Measurements from ENCODE around the gene ZNF84. TPM values are rescaled to one million over a fixed set of nuclear protein-coding genes. Genes with fewer than 3 reads are reported as not detected.
A peak's percentile ranks its signal among the peaks of the same experiment; 100 is the strongest.

Gene ZNF84
- total RNA-seq, 2 experiments from 2014 or later: 26.9 to 37.9 TPM

GRCh38 chr12:133058203-133059113 is 21.1 kb downstream of the ZNF84 start:
- H3K27ac ChIP-seq (ENCODE audit: low read depth, low read length, poor library complexity, severe bottlenecking): no peak overlapping the region
- intact Hi-C loops (cut with micrococcal nuclease; ENCODE audit: unreplicated experiment): no loop called here
- peaks cover 79% of the 10 kb centered on the region for H3K9me3 ChIP-seq (ENCODE audit: low read length)
- TF ChIP-seq CTCF (conservative IDR thresholded peaks at IDR 0.05; ENCODE audit: low read length) (no peak), EZH2phosphoT487 (IDR thresholded peaks at IDR 0.05; ENCODE audit: borderline replicate concordance, low read depth, low read length) (no peak)
- peaks cover 56% of the 10 kb centered on the region for H3K36me3 ChIP-seq (ENCODE audit: insufficient read depth, low read length)
- ChIA-PET POLR2A (no interaction called here), CTCF (ENCODE audit: unreplicated experiment) (no interaction called here)
- H3K9me2 ChIP-seq (ENCODE audit: insufficient read depth, low read length): no peaks in the 10 kb centered on the region
- H4K20me1 ChIP-seq (ENCODE audit: insufficient read depth, low read length): no peaks in the 10 kb centered on the region
- DNase-seq (ENCODE audit: low spot score): peak; percentile 24
- no peak overlapping the region for H3K4me2 ChIP-seq (ENCODE audit: low read length)
- BruUV-seq (replicated peaks): no TSS peak
- H3K4me3 ChIP-seq (ENCODE audit: low read depth, low read length, poor library complexity, severe bottlenecking): no peak overlapping the region
- H3K4me1 ChIP-seq (ENCODE audit: insufficient read depth, low read length, poor library complexity, severe bottlenecking): no peaks in the 10 kb centered on the region
- no peak overlapping the region for H2AFZ ChIP-seq (ENCODE audit: low read length)
- H3K79me2 ChIP-seq (ENCODE audit: insufficient read depth, low read depth, low read length): no peaks in the 10 kb centered on the region

GRCh38 chr12:133061954-133062353 is 24.6 kb downstream of the ZNF84 start:
- POLR2A ChIA-PET: no interaction called here
- H3K4me3 ChIP-seq (ENCODE audit: low read depth, low read length, poor library complexity, severe bottlenecking): no peak overlapping the region
- no peaks in the 10 kb centered on the region for H4K20me1 ChIP-seq (ENCODE audit: insufficient read depth, low read length)
- no peak overlapping the region for H3K4me2 ChIP-seq (ENCODE audit: low read length)
- no peaks in the 10 kb centered on the region for H3K9me2 ChIP-seq (ENCODE audit: insufficient read depth, low read length)
- CTCF ChIA-PET (ENCODE audit: unreplicated experiment): no interaction called here
- H3K4me1 ChIP-seq (ENCODE audit: insufficient read depth, low read length, poor library complexity, severe bottlenecking): no peaks in the 10 kb centered on the region
- H2AFZ ChIP-seq (ENCODE audit: low read length): no peak overlapping the region
- no peaks in the 10 kb centered on the region for H3K79me2 ChIP-seq (ENCODE audit: insufficient read depth, low read depth, low read length)
- H3K27ac ChIP-seq (ENCODE audit: low read depth, low read length, poor library complexity, severe bottlenecking): no peak overlapping the region
- BruUV-seq (replicated peaks): no TSS peak
- peaks cover 30% of the 10 kb centered on the region for H3K36me3 ChIP-seq (ENCODE audit: insufficient read depth, low read length)
- no peak for DNase-seq (ENCODE audit: low spot score)
- H3K9me3 ChIP-seq (ENCODE audit: low read length): peaks cover 85% of the 10 kb centered on the region
- intact Hi-C loops (cut with micrococcal nuclease; ENCODE audit: unreplicated experiment): no loop called here
- TF ChIP-seq CTCF (conservative IDR thresholded peaks at IDR 0.05; ENCODE audit: low read length) (no peak), EZH2phosphoT487 (IDR thresholded peaks at IDR 0.05; ENCODE audit: borderline replicate concordance, low read depth, low read length) (no peak)

GRCh38 chr12:133063556-133063955 is 26.2 kb downstream of the ZNF84 start:
- ChIA-PET CTCF (ENCODE audit: unreplicated experiment) (no interaction called here), POLR2A (no interaction called here)
- Histone ChIP-seq H3K36me3 (ENCODE audit: insufficient read depth, low read length) (peaks cover 14% of the 10 kb centered on the region), H4K20me1 (ENCODE audit: insufficient read depth, low read length) (no peaks in the 10 kb centered on the region), H3K27ac (ENCODE audit: low read depth, low read length, poor library complexity, severe bottlenecking) (no peak overlapping the region), H3K79me2 (ENCODE audit: insufficient read depth, low read depth, low read length) (no peaks in the 10 kb centered on the region), H3K9me3 (ENCODE audit: low read length) (peaks cover 69% of the 10 kb centered on the region), H3K9me2 (ENCODE audit: insufficient read depth, low read length) (no peaks in the 10 kb centered on the region), H3K4me3 (ENCODE audit: low read depth, low read length, poor library complexity, severe bottlenecking) (no peak overlapping the region), H3K4me1 (ENCODE audit: insufficient read depth, low read length, poor library complexity, severe bottlenecking) (no peaks in the 10 kb centered on the region), H3K4me2 (ENCODE audit: low read length) (no peak overlapping the region), H2AFZ (ENCODE audit: low read length) (no peak overlapping the region)
- TF ChIP-seq CTCF (conservative IDR thresholded peaks at IDR 0.05; ENCODE audit: low read length) (no peak), EZH2phosphoT487 (IDR thresholded peaks at IDR 0.05; ENCODE audit: borderline replicate concordance, low read depth, low read length) (no peak)
- intact Hi-C loops (cut with micrococcal nuclease; ENCODE audit: unreplicated experiment): no loop called here
- no TSS peak for BruUV-seq (replicated peaks)
- no peak for DNase-seq (ENCODE audit: low spot score)

Data from OCI-LY7 (cell line).